HK-2 (cell line): ENCODE measurements around the gene MAP7.
A peak's percentile ranks its signal among the peaks of the same experiment; 100 is the strongest.

Experiments used
- DNase-seq: peaks from one replicate; pipeline ENCODE4 v3.0.0-alpha.2; 2018; ENCODE audit not compliant: unreplicated experiment

Gene MAP7

DNA sequence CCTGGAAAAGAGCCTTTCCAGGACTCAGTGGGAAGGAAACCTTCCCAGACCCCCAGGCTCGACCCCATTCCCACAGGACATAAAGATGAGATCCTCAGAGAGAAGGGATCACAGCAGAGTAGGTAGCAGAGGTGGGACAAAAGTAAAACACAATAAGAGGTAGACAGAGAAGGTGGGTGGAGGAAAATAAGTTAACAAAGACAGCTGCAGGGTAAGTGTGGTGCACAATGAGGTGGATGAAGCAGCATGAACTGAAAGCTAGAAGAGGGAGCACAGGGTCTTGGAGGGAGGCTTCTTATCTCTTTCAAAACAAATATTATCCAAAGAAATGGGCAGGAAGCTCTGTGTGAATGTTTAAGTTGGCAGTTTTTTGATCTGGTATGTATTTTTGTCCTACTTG lies 14.0 kb upstream of the MAP7 start:
- no peak for DNase-seq

DNA sequence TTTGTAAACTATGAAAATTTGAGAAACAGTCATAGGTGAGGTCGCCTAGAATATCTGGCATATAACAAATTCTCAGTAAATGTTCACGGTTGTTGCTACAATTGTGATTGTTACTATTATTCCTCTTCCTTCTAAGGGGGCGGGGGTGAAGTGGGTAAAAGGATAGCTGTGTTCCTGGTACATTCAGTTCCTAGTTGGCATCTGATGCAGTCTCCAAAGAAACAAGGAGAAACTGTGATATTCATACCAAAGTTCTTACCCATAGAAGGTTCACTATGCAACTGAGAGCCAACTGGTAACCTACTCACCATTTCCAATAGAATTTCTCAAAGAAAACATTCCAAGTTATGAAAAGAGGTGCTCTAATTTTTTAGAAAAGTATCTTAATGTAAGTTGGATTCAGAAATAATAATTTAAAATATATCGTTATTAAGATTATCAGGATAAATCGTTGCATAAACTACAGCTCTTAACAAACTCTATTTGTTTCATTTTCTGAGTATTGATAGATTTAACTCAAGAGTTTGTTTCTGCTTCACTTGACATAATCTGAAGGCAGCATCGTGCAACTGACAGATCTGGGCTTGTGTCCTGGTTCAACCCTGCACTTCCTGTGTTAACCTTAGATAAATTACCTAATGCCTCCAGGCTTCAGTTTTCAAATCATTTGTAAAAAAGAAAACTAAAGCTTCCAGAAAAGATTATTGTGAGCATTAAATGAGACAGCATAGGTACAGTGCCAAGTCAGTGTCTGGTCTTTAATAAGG lies 13.3 kb upstream of the MAP7 start:
- no peak for DNase-seq

GRCh38 chr6:136562211-136562610 lies 12.0 kb upstream of the MAP7 start:
- DNase-seq, result no peak

DNA sequence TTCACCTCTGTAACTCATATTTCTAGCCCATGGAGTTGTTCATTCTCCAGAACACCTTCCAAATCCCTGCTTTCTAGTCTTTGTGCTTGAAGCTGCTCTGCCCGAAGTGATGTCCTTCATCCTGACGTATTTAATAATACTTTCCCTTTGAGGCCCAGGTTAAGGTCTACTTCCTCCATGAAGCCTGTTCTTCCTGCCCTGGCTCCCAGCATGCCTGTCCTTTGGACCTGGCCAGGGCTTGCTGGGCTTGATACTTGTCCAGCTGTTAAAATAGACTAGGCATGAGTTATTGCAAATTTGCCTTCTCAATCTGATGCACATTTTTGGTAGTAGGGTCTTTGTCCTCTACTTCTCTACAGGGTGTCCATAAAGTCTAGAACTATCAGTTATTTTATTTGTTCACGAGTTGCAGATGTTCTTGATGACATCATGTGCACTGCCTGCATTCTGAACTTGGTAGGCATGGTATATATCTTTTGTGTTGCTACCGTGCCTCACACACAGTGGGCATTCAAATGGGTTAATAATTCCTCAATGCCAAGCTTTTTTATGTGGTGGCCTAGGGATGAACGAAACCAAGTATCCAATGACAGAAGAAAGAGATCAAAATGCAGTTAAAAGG lies 3.1 kb upstream of the MAP7 start:
- no peak for DNase-seq

GRCh38 chr6:136552054-136552453 lies 1.8 kb upstream of the MAP7 start:
- no peak for DNase-seq

- DNase-seq, result peak; percentile 8
These were observed 881 bp upstream of the MAP7 start for GRCh38 chr6:136551103-136551502.

- DNase-seq, result no peak
These were observed 235 bp downstream of the MAP7 start for GRCh38 chr6:136550045-136550329.

DNA sequence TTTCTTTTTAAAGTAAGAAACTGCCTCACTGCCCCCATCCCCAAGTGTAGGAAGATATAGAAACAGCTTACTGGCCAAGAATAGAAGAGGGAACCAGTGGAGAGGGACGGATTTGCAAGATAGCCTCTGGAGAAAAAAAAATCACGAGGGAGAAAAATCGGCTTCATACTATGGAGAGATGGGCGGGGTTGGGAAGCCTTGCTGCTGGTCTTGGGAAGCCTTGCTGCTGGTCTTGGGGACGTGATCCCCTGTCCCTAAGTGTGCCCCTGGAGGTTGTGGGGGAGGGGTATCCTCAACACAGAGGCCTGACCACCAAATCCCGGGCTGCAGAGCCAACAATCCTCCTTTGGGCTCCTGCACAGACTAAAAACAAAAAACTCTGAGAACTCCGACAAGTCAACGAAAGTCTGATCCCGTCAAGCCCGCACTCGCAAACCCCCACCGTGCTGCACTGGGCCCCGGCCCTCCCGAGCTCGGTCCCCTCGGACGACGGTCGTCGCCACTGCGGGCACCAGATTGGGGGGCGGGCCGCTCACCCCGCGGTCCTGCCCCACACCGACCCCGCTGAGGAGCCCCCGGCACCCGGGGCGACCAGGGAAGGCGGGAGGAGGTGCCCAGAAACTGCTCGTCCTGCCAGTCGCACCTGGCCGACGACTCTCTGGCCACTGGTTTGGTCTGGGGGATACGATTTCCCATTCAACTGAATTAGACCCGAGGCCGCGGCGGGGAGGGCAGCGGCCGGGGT lies 750 bp downstream of the MAP7 start:
- DNase-seq, result peak; percentile 36

DNA sequence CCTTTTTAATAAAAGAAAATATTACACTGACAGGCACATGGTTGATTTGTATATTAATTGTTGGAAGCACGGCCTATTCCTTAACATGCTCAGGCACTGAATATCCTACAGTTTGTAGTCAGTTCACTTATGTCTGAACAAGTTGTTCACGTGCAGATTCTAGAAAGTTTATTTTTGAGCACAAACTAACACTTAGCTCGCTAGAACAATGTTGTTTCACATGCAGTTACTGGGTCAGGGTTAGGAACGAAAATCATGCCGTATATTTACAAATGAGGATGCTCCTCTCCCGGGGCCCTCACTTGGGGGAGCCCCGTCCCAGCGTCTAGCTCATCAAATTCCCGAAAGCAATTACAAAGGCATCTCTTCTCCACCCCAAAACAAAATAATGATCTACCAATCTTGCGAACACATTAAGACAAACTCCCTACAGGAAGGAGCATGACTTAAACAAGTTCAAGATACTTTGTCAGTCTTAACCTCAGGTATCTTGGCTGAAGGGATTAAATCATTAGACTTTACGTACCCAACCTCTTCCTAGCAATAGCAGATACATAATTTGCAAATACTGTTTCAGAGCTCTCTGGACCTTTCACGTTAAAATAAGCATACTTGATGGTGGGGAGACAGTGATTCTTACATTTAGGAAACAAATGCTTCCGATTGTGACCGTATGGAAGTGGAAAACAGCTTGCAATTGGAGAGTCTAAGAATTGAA lies 1.5 kb downstream of the MAP7 start:
- no peak for DNase-seq

- DNase-seq, result no peak
These were observed 2.4 kb downstream of the MAP7 start for GRCh38 chr6:136547871-136548270.

- DNase-seq, result no peak
These were observed 2.9 kb downstream of the MAP7 start for GRCh38 chr6:136547336-136547735.

GRCh38 chr6:136546331-136546730 lies 3.9 kb downstream of the MAP7 start:
- DNase-seq, result peak; percentile 13

- no peak for DNase-seq
These were observed 5.9 kb downstream of the MAP7 start for GRCh38 chr6:136544326-136544725.

- DNase-seq, result no peak
These were observed 8.8 kb downstream of the MAP7 start for GRCh38 chr6:136541395-136541794.

DNA sequence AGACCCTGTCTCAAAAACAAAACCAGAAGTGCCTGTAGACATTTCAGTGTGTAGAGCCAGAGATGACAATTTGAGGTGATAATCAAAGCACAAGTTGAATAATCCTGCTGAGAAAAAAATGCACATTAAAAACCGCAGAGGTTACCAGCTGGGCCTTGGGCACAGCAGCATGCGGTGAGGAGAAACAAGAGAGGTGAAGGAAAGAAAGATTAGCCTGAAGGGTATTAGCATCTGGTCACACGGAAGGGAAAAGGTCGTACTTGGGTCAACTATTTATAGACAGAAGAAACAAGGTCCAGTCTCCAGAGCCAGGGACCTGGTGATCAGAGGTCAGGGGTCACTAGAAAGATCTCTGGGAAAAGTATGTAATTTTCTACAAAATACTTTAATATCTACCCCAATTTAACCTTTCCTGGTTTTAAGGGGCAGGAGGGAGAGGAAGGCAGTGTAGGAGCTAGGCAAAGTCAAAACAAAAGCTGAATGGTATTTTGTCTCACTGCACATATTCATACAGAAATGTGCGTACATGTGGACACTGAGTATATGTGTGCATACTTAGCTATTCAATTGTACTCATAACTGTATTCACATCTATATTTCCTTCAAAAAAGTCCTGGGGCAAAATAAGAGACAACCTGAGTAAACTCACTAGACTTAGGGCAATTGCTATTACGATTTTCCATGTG lies 10.1 kb downstream of the MAP7 start:
- no peak for DNase-seq

GRCh38 chr6:136538836-136539235 lies 11.4 kb downstream of the MAP7 start:
- no peak for DNase-seq

DNA sequence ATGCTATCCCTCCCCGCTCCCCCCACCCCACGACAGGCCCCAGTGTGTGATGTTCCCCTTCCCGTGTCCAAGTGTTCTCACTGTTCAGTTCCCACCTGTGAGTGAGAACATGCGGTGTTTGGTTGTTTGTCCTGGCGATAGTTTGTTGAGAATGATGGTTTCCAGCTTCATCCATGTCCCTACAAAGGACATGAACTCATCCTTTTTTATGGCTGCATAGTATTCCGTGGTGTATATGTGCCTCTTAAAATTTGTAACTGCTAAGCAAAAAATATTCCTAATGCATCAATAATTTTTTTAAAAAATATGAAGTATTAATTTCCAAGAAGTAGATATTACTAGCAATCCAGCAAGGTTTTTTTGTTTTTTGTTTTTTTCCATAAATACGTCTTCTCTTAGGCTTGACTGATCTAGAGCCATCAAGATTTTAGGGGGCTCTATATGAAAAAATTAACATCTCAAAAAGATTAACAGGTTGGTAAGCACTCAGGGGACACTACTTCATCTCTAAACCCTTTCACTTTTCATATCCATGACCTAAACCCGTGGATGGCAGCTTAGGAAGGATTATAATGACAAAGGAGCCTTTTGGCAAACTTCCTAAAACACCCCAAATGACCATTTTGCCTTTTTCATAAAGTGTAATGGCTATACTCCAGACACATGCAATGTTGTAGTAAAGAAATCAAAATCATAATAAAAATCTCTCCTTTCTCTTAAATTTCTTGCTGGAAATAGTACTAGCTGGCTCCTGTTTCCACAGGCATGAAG lies 14.2 kb downstream of the MAP7 start:
- DNase-seq, result no peak

- no peak for DNase-seq
These were observed 15.0 kb downstream of the MAP7 start for GRCh38 chr6:136535017-136535765.

DNA sequence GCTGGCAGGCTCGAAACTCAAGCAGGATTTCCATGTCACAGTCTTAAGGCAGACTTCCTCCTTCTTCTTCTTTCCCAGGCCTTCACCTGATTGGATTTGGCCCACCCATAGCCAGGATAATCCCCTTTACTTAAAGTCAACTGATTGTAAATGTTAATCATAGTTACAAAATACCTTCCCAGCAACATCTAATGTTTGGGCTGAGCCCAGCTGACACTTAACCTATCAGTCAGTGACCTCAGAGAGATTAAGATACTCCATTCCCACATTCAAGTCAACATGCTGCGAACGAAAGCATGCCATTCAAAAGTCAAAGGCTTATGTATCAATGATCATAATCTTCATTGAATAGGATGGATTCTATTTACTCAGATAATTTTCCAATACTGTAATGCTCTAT lies 16.0 kb downstream of the MAP7 start:
- DNase-seq, result no peak

- no peak for DNase-seq
These were observed 16.7 kb downstream of the MAP7 start for GRCh38 chr6:136533487-136533886.
